ENCODE results near the gene SCNN1B.
A peak's percentile ranks its signal among the peaks of the same experiment; 100 is the strongest.
"Not testable (repeated sequence)": the region's sequence is repeated elsewhere in the genome, so short reads cannot be mapped to it uniquely, and the experiment has no call there.

Gene SCNN1B, protein sequence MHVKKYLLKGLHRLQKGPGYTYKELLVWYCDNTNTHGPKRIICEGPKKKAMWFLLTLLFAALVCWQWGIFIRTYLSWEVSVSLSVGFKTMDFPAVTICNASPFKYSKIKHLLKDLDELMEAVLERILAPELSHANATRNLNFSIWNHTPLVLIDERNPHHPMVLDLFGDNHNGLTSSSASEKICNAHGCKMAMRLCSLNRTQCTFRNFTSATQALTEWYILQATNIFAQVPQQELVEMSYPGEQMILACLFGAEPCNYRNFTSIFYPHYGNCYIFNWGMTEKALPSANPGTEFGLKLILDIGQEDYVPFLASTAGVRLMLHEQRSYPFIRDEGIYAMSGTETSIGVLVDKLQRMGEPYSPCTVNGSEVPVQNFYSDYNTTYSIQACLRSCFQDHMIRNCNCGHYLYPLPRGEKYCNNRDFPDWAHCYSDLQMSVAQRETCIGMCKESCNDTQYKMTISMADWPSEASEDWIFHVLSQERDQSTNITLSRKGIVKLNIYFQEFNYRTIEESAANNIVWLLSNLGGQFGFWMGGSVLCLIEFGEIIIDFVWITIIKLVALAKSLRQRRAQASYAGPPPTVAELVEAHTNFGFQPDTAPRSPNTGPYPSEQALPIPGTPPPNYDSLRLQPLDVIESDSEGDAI

DNA sequence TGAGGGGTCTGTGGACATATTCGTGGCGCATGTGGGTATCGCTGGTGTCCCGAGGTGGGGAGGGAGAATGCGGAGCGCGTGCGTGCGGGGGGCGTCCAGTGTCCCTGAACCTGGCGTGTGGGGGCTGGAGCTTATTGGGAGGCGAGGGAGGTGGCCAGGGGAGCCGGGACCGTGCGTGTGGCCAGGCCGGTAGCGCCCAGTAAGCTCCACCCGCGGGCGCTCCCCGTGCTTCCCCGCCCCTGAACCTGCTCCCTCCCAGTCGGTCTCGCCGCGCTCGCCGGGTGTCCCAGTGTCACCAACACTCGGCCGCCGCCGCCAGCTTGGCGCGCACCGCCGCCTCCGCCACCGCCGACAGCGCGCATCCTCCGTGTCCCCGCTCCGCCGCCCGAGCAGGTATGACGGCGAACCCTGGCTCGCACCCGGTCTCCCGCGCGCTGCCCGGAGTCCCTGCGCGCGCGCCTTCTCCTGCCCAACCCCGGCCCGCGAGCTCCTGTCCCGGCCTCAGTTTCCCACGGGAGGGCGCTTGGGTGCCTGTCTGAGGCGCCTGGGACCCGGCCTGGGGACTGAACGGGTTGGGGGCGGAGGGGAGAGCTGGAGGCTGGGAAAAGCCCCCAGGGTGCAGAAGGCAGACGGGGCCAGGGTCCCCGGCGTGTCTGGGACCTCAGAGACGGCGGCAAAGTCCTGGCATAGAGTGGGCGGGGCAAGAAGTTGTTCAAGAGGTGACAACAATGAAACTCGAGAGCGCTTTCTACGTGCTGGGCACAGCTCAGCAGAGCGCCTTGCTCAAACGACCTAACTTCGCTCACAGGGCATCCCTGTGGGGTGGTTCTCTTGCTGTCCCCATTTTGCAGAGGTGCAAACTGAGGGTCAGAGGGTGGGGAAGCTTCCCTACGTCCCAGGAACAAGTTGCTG, at the start of gene SCNN1B:
Gene SCNN1B (plus strand): TSS at position 258 of the 912 bp plus-strand sequence. CDS start 46,298 bp downstream, outside the sequence.
- DNase-seq = no peak

DNA sequence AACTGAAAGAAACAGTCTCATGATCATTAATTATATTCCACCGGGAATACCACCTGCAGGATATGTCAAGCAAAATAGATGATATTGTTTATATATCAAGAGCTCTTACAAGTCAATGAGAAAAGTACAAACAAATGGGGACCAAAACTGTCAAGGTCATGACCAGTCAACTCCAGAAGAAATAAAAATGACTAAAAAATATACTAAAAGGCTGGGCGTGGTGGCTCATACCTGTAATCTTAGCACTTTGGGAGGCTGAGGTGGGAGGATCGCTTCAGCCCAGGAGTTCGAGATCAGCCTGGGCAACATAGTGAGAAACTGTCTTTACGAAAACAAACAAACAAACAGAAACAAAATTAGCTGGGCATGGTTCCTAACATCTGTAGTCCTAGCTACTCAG, 49.8 kb upstream of the SCNN1B start:
- DNase-seq = no peak

DNA sequence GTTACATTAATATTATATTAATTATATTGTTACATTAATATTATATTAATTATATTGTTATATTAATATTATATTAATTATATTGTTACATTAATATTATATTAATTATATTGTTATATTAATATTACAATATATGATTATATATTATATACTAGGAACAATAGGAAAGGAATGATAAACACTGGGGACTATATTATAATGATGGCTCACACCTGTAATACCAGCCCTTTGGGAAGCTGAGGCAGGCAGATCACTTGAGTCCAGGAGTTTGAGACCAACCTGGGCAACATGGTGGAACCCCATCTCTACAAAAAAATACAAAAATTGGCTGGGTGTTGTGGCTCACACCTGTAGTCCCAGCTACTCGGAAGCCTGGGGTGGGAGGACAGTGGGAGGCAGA, 48.5 kb upstream of the SCNN1B start:
- DNase-seq = not testable (repeated sequence)

DNA sequence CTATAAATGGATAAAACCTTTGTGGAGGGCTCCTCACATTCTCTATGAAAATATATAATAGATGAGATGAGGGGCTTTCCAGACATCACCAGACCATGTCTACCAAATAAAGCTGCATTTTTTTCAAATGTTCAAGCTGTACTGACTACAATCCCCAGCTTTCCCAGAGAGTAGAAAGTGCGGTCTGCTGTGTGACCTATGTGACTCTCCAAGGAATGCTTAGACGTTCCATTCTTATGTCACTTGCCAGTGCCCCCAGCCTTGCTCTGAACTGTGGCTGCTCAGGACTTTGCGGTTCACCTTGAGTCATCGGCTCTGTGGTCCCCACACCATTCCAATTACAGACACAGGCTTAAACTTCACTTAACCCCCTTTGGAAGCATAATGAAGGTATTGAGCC, 47.8 kb upstream of the SCNN1B start:
- no peak for DNase-seq

DNA sequence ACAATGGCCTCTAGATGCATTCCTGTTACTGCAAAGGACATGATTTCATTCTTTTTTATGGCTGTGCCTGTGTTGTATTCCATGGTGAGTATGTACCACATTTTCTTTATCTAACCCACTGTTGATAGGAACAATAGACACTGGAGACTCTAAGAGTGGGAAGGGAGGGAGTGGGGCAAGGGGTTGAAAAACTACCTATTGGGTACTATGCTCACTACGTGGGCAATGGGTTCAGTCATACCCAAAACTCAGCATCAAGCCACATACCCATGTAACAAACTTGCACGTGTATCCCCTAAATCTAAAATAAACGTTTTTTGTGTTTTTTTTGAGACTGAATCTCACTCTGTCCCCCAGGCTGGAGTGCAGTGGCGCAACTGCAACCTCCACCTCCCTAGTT, 47.1 kb upstream of the SCNN1B start:
- DNase-seq = no peak

DNA sequence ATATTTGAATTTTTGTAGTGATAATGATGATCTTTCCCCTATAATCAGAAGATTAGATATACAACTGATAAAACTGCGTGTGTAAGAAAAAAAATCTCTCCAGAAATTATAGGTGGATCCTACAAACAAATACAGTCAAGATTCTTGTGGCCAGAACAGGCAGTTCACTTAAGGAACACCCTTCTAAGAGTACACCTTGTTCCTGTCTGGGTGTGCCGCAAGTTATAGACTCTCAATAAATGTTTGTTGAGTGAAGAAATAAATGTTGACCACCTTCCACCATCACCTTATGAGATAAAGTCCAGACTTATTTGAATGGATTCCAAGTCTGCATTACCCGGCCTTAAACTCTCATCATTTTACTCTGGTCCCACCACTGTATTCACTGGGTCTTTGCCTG, 45.7 kb upstream of the SCNN1B start:
- no peak for DNase-seq

DNA sequence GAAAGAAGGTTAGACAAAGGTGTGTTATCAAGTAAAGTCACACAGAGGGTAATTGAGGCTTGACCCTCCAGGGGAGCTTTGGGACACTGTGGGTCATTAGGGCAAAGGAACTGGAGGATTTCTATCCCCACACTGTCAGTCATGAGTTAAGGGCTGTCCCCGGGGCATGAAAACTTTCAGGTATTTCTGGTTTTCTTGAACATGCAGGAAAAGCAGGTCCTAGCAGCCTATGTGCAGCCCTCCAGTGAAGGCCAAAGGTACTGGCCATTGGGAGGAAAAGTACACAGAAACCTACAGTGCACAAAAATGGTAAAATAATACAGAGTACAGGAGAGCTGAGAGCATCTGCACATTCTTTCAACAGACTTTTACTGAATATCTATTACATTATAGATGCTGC, 44.4 kb upstream of the SCNN1B start:
- no peak for DNase-seq

DNA sequence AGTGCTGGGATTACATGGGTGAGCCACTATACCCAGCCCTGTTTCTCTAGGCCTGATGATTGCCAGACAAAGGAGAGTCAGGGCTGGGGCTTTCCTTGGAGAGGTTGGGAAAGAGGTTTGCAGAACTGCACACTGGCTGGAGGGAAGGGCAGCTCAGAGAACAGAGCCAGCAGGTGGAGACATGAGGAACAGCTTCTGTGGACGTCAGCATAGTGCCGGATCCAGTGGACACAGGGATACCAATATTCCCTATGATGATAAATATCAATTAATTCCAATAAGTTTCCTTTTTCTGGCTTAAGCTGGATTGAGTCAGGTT, 43.2 kb upstream of the SCNN1B start:
- no peak for DNase-seq

DNA sequence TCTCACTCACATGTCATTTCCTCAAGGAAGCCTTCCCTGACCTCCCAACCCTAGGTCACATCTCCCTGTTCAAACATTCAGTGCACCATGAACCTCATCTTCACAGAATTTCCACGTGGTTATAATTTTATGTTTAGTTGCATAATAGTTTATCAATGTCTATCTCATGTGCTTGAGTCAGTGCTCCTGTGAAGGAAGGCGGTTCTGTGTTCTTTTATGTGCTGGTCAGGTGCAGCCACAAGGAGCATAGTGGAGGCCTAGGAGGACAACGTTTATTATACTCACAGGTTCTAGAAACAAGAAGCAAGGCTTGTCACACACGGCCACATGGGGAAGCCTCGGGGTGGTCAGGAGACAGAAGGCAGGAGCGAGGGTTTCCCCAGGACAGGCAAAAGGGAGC, 34.5 kb upstream of the SCNN1B start:
- no peak for DNase-seq

DNA sequence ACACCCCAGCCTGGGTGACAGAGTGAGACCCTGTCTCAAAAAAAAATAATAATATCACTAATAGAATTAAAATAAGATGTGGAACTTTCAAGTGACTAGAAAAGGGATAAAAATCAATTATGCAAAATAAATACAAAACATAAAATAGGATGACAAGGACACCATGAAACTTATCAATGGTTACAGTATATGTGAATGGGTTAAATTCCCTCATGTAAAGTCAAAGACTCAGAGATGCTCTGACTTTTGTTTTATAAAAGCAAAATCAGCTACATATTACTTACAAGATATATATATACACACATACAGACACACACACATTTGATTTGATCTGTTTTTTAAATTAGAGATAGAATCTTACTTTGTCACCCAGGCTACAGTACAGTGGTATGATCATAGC, 33.5 kb upstream of the SCNN1B start:
- no peak for DNase-seq

DNA sequence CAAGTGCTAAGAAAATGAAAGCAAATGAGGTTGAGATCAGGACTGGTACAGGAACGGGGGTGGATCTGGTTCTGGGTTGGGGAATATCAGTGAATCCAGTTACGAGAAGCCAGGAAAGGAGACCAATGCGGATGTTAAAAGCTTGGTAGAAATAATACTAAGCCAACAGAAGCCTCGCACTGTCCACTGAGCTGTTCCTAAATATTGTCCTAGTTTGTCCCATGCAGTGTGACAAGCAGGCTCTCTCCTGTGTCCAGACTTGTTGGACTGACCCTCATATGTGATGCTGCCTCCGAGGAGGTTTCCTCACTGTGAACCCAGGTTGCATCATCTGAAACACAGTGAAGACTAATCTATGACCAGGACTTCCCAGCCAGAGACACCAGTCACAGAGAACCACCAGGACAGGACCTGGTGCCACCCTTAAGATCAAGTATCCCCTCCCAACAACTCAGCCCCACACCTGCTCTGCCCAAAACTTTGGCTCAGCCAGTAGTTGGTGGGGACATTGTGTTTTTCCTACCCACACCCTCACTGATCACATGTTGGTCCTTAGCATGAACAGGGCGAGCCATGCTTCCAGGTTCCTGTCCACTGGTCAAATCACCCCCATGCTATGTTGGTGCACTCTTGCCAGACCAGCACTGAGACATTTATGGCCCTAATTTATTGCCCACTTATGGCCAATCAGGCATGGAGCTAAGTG, 32.7 kb upstream of the SCNN1B start:
- no peak for DNase-seq

DNA sequence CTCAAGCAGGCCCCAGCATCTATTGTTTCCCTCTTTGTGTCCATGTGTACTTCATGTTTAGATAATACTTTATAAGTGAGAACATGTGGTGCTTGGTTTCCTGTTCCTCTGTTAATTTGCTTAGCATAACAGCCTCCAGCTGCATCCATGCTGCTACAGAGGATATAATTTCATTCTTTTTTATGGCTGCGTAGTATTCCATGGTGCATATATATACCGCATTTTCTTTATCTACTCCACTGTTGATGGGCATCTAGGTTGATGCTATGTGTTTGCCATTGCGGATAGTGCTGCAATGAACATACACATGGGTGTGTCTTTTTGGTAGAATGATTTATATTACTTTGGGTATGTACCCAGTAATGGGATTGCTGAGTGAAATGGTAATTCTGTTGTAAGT, 31.4 kb upstream of the SCNN1B start:
- no peak for DNase-seq

DNA sequence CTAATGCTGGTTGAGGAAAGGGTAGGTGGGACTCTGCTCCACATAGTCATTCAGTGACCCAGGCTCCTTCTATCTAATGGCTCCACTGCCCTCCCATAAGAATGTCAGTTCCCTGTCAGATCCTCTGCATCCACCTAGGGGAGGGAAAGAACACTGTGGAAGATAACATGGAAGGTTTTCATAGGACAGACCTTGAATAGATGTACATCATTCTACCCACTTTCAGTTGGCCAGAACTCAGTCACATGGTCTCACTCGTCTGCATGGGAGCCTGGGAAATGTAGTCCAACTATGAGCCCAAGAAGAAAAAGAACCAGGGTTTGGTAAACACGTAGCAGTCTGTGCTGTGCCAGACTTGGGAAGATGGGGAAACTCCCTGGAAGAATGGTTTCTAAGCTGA, 27.1 kb upstream of the SCNN1B start:
- no peak for DNase-seq

DNA sequence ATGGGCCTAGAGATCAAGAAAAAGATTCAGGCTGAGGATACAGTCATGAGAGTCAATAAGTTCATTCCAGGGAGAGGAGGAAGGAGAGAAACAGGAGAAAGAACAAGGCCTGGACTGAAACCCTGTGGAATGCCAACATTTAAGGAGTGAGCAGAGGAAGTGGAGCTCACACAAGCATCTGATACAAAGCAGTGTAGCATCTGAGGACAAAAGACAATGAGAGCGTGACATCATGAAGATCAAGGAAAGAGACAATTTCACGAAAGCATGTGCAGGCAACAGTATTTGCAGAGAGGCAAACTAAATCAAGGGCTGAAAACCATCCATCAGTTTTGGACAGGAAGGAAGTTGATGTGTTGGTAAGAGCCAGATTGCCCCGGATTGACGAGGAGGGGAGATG, 25.3 kb upstream of the SCNN1B start:
- no peak for DNase-seq

DNA sequence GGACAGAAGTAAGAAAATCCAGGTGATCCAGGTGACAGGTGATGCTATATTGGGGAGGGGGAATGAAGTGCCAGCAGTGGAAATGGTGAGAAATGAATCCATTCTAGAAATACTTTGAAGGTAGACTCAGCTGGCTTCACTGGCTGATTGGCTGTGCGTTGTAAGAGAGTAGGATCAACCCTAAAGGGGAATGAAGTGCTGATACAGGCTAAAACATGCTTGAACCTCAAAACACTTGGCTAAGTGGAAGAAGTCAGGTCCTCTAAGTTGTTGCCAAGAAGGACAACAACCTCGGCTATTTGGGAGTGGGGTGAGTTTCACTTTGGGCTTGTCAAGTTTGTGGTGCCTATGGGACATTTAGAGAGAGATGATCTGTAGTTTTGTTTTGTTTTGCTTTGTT, 24.1 kb upstream of the SCNN1B start:
- DNase-seq = no peak

DNA sequence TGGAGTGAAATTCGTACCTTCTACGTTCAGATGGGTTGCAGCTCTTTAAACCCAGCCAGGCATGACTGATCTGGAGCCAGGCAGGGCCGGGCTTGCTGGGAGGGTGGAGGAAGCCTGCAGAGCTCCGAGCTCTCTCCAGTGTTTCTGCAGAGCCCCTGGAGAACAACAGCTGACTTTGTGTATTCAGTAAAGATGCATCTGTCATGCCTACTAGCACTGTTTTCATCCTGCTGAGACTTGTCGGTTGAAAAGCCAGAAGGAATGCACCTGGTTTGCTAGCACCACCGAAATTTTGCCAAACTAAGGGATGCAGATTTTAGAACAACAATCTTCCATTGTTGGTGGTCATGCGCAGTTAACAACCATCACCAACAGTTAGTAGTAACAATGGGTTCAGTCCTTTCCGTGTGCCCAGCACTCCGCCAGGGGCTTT, 22.4 kb upstream of the SCNN1B start:
- peak; percentile 53 for DNase-seq

DNA sequence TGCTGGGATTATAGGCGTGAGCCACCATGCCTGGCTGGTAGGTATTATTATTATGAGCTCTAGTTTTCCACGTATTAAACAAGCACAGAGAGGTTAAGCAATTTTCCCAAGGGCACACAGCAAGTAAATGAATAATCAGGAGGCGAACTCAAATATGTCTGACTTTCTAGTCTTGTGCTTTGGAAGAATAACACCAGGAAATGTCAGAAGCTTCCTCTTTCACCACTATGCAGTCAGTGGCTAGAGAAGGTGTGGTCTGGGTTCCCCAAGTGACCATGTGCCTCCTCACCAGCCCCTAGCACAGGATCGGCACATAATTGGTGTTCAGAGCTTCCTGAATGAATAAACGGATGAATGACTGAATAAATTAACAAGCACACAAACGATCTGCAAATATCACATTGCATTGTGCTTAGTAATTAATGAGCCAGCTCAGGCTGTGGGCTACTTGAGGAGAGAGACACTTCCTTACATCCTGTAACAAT, 21.6 kb upstream of the SCNN1B start:
- no peak for DNase-seq

DNA sequence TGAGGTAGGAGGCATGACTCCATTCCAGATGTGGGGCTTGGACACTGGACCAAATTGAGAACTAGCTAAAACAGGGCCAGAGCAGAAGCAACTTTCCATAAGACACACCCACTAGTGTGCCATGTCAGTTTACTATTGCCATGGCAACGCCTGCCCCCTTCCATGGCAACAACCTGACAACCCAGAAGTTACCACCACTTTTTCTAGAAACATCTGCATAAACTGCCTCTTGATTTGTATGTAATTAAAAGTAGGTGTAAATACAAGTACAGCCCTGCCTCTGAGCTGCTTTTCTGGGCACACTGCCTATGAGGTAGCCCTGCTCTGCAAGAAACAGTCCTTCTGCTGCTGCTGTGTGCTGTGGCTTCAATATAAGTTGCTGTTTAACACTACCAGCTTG, 19.5 kb upstream of the SCNN1B start:
- no peak for DNase-seq

DNA sequence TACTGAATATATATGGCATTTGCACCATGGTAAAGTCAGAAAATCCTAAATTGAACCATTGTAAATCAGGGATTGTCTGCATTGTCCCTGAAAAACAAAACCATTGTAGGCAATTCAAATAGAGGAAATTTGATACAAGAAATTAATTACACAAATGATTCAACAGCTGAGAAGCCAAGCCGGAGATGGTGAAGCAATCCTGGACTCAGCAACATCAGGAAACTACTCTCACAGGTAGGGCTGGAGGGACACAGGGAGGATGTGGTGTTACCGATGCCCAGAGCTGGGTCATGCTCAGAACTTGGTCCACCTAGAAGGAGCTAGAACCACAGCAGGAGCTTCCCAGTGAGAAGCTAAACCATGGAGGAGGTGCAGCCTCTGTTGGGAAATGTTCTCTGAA, 18.5 kb upstream of the SCNN1B start:
- DNase-seq = no peak

DNA sequence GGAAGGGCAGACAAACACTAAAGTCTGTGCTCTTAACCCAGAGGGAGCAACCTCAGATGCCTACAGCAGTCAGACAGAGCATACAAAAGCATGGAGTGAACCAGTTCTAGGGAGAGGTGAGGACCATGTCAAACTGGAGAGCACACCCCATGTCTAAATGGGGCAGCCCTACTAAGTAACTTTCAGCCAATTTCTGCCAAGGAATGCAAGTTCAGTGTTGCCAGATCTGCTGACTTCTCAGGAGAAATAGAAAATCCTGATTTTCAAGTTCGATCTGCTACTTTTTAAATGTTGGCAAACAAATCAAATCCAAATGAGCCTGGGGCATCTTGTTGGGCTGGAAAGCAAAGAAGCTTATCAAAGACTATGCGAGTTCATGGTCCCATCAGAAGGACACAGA, 17.5 kb upstream of the SCNN1B start:
- no peak for DNase-seq

DNA sequence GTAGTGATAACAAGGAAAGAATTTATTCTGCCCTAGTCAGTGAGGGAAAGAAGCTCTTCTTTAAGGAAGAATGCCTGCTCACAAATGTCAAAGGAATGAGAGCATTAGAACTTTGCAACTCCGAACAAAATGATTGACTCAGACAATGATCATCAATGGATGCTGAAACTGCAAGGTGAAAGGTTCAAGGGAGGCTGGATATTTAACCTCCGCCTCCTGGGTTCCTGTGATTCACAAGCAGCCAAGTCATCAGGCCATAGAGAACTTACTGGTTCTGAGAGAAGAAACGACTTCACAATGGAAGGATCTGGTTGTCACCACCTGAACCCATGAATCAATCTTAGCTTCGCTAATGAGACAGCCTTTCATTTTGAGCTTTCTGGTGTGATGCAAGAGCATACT, 16.0 kb upstream of the SCNN1B start:
- DNase-seq = no peak

DNA sequence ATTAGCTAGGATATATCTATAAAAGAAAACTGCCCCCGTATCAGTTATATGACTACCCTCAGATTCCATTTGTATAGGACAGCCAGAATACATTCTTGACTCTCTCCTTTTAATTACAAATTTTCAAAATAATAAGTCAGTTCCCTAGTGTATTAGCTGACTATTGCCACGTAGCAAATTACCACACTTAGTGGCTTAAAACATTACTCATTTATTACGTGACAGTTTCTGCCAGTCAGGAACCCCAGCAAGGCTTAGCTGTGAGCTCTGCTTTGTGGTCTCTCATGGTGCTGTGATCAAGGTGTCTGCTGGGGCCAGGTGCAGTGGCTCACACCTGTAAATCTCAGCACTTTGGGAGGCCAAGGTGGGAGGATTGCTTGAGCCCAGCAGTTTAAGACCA, 13.9 kb upstream of the SCNN1B start:
- DNase-seq = no peak

All from NCI-H1092 (cell line).